ENCODE data around the gene EXOC6.

DNA sequence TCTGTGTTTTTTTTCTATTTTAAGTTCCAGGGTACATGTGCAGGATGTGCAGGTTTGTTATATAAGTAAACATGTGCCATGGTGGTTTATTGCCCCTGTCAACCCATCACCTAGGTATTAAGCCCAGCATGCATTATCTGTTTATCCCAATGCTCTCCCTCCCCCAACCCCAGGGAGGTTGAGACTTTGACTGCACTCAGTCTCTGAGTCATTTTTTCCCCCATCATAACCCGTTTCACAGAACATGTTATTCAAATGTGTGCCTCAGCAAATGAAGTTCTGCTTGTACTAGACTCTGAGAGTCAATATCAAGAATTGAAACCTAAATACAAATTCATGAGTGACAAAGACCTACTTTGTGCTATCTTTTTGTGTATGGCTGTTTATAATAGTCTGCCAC lies 142.3 kb downstream of the EXOC6 start:
- no peak for TF ChIP-seq POLR2AphosphoS5 (IDR thresholded peaks at IDR 0.05; ENCODE audit: borderline replicate concordance, low read depth, low read length)
- no peak for TF ChIP-seq EZH2 (IDR thresholded peaks at IDR 0.05)
- no peak for TF ChIP-seq FOXP2 (optimal IDR thresholded peaks at IDR 0.05; ENCODE audit: control extremely low read depth, extremely low read length, insufficient read depth)

Data from SK-N-MC (cell line).